ENCODE results near the gene TNK1.

- no peak for TF ChIP-seq CTCF (IDR thresholded peaks at IDR 0.05; ENCODE audit: borderline replicate concordance, extremely low read depth, low read length, poor library complexity, severe bottlenecking)
- no peak for TF ChIP-seq EZH2 (IDR thresholded peaks at IDR 0.05; ENCODE audit: borderline replicate concordance, low read depth, low read length, severe bottlenecking)
Measured at GRCh38 chr17:7334938-7335538, 45.9 kb upstream of the TNK1 start.

All from DND-41 (cell line).